Ammon's horn (tissue), 1 donor: ENCODE measurements around the gene CPNE1.

Experiments
- DNase-seq: peaks from one replicate; pipeline ENCODE4 v3.0.0-alpha.2; 2016; ENCODE audit warnings: low spot score

CPNE1 gene

GRCh38 chr20:35619196-35620095 is 45.3 kb downstream of the CPNE1 start:
- peak; percentile 57 for DNase-seq

DNA sequence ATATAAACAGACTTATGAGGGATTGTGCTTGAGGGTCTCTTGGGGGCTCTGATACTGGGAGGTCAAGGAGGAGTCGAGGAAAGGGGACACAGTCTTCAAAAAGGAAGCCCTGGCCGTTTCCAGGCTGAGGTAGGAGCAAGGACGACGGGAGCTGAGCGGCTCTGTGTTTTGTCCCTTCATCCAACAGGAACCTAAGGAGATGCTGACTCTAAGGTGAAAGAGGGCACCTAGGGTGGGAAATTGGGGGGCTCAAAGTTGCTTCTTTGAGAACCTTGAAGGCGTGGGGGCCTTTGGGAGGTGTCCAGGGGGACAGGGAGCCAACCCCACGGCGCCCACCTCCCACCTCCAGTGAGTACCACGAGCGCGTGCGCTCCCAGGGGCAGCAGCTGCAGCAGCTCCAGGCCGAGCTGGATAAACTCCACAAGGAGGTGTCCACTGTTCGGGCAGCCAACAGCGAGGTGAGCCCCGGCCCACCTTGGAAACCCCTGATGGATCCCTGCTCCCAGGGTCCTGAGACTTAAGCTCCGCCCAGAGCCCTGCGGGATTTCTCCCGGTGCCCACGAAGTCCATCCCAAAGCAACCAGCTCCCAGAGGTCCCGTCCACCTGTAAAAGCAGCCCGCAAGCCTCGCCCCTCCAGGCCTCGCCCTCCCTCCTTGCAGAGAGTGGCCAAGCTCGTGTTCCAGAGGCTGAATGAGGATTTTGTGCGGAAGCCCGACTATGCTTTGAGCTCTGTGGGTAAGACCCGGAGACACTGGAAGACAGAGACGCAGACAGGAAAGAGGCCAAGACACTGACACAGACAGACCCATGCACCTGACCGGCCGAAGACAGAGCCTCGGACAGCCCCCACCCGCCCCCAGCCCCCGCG is 46.2 kb downstream of the CPNE1 start:
- DNase-seq, result no peak

- peak; percentile 25 for DNase-seq
Measured at GRCh38 chr20:35617397-35618262, 47.1 kb downstream of the CPNE1 start.

DNA sequence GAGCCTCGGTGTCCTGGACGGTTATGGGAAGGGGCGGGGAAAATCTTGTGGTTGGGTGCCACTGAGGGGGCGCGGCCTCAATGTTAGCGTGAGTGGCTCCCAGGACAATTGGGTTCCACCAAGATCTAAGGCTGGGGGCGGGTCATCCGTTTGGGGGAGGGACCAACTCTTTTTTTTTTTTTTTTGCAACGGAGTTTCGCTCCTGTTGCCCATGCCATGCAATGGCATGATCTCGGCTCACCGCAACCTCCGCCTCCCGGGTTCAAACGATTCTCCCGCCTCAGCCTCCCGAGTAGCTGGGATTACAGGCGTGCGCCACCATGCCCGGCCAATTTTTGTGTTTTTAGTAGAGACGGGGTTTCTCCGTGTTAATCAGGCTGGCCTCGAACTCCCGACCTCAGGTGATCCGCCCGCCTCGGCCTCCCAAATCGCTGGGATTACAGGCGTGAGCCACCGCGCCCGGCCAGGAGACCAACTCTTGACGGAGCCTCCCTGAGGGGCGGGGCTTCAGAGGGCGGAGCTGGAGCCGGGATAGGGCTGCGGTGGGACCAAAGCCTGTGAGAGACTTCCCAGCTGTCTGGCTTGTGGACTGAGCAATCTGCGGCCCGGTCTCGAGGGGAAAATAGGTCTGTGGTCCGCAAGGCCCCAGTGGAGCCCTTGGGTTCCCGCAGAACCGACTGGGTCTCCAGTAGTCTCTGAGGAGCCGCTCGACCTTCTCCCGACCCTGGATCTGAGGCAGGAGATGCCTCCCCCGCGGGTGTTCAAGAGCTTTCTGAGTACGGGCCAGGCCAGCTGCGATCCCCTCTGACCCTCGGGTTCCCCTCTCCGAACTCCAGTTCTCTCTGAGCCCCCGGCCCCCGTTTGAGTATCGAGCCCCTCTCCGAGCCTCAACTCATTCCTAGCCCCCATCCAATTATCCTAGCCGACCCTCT is 48.0 kb downstream of the CPNE1 start:
- peak; percentile 61 for DNase-seq

DNA sequence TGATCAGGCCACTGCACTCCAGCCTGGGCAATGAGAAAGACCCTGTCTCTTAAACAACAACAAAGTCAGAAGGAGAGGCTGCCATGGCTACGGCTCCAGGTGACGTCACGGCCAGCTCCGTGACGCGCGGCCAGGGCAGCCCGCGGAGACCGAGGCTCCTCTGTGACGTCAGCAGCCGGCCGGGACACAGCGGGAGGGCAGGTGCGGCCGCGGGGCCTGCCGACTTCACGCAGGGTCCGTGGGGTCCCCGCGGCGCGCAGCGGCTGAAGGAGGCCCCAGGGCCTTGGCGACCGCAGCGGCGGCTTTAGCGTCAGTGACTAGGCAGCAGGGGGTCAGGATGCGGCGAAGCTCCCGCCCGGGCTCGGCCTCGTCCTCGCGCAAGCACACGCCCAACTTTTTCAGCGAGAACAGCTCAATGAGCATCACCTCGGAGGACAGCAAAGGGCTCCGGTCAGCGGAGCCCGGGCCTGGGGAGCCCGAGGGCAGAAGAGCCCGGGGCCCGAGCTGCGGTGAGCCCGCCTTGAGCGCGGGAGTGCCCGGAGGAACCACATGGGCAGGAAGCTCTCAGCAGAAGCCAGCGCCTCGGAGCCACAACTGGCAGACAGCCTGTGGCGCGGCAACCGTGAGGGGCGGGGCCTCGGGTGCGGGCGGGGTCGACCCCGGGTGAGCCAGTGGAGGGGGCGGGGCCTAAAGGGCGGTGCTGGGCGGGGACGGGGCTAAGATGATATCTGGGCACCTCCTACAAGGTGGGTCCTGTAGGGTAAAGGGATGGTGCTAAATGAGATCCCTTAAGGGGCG is 48.8 kb downstream of the CPNE1 start, which contains the start of gene SPAG4:
Gene SPAG4, plus strand, starts transcription at position 163 of the 798 bp plus-strand sequence. Its CDS starts 175 bp downstream, at position 338.
- DNase-seq, result peak; percentile 98

- no peak for DNase-seq
Measured at GRCh38 chr20:35611482-35611881, 53.2 kb downstream of the CPNE1 start.

DNA sequence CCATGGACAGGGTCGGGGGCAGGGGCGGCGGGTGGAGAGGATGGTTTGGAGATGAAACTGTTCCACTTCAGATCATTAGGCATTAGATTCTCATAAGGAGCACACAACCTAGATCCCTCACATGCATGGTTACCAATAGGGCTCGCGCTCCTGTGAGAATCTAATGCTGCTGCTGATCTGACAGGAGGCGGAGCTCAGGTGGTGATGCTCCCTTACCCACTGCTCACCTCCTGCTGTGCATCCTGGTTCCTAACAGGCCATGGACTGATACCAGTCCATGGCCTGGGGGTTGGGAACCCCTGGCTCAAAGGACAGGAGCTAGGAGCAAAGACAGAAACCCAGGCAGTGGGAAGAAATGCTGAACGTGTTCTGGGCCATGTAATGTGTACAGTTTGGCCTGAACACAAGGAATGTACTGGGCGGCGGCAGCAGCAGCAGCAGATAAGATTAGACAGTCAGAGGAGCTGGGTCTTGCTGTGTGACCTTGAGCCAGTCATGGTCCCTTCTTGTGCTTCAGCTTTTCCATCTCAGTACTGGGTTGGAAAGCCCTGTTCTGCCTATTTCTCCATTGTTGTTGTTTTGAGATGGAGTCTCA is 53.8 kb downstream of the CPNE1 start:
- DNase-seq, result no peak

DNA sequence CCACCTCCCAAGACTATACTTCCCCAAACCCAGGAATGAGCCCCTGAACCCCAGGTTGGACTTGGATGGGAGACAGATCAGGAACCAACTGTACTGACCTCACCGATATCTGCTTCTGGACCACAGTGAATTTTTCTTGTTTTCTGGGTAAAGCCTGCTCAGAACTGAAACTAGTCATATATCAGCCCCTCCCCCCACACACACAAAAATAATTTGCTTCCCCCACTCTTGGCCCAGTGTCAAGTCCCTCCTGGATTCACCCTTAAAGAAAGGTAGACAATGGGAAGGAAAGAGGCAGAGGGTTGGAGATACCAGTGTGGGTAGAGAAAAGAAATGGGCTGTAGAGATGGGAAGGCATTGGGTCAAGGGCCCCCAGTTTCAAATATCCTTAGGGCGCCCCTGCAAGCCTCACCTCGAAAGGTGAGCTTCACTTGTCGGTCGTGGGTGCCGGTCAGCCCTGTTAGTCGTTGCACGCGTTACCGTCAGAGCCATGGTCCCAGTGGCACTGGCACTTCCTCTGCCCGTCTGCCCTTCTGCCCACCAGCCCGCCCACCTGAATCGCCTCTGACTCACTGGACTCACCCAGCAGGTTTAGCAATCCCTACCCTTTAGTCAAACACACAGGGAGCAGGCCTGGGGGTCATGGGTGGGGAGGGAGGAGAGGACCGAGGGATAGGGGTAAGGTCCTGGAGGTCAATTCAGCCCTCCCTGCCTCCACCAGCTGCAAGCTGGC is 57.5 kb downstream of the CPNE1 start:
- DNase-seq, result no peak

GRCh38 chr20:35606127-35606526 is 58.6 kb downstream of the CPNE1 start:
- DNase-seq, result no peak

DNA sequence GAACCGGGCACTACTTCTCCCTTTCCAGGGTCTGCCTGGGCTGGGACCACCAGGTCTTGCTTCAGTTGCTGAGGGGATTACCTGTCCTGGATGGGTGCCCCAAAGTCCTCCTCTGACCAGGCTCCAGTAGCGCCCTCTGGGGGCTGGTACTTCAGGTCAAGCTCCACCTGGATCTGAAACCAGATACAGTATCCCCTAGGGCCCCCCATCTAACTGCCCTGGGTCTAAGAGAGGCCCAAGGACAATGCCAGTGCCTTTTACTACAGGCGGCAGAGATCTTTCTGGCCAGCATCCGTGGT is 60.3 kb downstream of the CPNE1 start:
- no peak for DNase-seq

- no peak for DNase-seq
Measured at GRCh38 chr20:35603695-35604448, 60.8 kb downstream of the CPNE1 start.

DNA sequence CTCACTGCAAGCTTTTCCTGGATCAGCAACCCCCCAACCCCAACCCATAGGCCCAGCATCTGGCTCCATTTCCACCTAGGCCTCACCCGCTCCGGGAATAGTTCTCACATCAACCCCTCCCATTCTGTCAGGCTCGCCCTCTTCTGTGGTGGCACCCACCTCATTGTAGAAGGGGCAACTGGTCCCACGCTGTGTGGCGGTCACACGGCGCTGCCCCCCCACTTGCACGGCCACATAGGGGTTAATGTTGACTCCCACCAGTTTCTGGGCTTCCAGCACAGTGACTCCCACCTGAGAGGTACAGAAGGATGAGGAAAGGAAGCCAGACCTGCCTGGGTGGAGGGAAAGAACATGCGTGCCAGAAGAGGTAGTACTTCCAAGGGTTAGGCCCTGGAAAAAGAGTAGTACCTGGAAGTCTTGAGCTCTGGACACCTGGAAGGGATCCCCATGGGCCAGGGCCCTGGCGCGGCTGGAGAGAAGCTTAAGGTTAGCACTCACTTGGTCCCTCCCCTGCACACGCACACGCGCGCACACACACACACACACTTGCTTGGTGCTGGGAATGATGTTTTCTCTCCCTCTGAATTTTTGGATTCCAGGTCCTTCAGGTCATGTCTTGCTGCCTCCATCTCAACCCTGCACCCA is 61.7 kb downstream of the CPNE1 start:
- DNase-seq, result no peak

DNA sequence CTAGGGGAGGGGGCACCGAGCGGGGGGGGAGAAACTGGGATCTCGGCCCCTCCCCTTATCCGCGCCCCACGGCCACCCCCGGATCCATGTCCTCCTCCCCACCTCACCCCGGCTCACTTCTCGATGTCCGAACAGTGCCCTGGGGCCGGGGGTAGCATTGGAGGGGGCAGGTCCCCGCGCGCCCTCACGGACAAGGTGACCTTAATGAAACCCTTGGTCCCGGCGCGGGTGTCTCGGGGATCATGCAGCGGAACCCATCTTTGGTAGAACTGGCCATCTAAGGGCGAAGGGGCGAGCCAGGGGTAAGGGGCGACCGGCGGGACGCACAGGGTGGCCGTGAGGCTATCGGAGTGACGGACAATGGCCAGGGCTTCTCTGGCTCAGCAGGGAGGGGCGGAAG is 62.7 kb downstream of the CPNE1 start:
- no peak for DNase-seq

DNA sequence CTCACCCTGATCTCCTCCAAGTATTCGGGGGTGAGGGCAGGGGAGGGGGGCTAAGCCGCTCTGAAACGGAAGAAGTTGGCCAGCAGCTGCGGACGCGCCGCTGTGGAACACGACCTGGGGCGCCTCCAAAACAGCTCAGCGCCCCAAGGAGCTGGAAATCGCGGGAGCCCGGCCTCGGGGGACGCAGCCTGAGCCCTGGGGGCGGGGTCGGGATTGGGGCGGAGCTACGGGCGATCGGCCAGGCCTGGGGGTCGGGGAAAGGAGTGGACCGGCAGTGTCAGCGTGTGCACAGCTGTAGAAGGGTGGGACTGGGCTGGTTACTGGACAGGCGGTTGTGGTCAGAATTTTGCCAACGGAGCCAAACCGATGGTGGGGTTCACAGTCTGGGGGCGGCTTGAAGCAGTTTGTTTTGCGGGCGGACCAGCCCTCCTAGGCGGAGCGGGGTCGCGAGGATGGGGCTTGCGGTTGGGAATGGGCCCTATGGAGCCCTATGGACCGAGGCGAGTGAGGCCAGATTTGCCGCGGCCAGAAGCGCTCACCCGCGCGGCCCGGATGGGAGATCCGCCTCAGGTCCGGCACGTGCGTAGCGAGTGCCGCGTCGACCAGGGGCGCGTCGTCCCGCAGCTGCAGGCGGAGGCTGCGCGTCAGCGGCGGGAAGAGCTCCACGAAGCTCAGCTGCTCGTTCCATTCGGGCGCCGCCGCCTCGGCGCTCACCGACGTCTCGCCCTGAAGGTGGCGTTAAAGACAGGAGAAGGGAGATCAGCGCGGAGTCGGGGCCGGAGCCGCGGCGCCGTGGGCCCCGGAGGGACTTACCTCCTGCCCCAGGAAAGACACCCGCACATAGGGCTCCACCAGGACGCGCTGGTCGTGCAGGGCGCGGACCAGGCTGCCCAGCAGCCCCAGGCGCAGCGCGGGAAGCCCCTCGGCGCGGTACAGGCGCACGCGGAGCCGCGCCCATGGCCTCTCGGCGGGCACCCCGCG is 63.4 kb downstream of the CPNE1 start:
- DNase-seq, result peak; percentile 76

DNA sequence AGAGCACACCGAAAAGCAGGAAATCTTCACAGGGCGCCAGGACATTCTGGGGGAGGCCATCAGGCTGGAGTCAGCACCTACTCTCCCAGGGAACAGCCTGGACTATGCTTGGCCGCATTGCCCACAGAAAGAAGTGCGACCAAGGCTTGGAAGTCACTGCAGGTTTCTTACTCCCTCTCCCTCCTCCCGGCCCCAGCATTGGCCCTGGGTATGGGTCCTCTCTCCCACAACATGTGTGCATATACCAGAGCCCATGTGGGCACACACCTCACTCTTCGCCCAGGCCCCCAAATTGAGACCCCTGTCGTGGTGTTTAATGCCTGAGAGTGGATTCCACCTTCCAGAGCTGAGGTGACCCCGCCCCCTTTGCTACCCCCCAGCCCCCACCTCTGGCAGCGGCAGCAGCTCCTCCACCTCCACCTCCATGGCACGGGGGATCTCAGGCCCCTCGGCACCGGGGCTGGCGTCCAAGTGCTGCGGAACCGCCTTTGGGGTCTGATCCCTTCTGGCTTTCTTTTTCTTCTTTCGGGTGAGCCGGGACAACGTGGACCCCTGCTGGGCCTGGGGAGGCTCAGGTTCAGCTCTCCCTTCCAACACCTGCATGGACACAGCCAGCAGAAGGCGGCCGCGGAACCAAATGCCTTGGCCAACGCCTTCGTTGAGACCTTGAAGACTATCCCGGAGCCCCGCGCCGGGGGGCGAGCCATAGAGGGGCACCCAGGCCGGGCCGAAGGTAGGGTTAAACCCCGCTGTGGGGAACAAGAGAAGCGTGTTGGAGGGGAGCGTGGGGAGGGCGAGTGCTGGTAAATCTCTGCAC is 64.3 kb downstream of the CPNE1 start:
- no peak for DNase-seq

DNA sequence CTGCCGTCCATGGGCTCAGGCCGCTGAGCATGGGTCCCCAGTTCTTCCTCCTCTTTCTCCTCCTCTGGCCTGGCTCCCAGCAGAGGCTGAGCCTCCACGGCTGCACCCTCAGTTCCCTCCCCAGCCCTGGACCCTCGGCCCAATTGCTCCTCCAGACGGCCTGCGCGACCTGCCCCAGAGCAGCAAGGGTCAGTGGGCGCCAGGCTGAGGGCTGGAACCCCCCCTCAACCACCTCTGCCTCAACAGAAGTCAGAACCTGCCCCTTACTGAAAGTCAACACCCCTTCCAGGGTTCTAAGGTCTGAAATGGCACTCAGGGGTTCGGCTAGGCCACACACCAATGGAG is 65.0 kb downstream of the CPNE1 start:
- DNase-seq, result no peak
